ENCODE results near the gene PGC.

DNA sequence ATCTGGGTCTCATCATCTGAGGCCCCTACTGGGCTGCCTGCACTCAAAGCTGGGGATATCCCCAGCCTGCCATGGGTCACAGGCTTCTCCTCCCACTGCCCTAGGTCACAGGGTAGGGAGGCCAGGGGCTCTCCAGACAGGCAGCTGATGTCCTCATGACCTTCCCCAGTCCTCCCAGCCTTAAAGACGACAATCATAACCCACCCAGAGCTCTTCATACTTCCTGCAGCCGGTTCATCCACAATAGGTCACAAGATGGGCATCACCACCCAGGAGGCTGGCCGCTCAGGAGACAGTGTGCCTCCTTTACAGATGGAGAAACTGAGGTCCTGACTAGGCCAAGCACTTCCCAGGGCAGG lies 27.0 kb downstream of the PGC start:
- TF ChIP-seq, protein P1, sequence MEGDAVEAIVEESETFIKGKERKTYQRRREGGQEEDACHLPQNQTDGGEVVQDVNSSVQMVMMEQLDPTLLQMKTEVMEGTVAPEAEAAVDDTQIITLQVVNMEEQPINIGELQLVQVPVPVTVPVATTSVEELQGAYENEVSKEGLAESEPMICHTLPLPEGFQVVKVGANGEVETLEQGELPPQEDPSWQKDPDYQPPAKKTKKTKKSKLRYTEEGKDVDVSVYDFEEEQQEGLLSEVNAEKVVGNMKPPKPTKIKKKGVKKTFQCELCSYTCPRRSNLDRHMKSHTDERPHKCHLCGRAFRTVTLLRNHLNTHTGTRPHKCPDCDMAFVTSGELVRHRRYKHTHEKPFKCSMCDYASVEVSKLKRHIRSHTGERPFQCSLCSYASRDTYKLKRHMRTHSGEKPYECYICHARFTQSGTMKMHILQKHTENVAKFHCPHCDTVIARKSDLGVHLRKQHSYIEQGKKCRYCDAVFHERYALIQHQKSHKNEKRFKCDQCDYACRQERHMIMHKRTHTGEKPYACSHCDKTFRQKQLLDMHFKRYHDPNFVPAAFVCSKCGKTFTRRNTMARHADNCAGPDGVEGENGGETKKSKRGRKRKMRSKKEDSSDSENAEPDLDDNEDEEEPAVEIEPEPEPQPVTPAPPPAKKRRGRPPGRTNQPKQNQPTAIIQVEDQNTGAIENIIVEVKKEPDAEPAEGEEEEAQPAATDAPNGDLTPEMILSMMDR (IDR thresholded peaks at IDR 0.05; ENCODE audit: low read depth, low read length), result no peak
- TF ChIP-seq POLR2A (IDR thresholded peaks at IDR 0.05; ENCODE audit: extremely low read depth, insufficient read length) (no peak), MYC (IDR thresholded peaks at IDR 0.05; ENCODE audit: low read depth, low read length) (no peak)
- TF ChIP-seq, protein P2, sequence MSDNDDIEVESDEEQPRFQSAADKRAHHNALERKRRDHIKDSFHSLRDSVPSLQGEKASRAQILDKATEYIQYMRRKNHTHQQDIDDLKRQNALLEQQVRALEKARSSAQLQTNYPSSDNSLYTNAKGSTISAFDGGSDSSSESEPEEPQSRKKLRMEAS (IDR thresholded peaks at IDR 0.05; ENCODE audit: low read depth, low read length), result no peak
